ENCODE results near the gene IGFBP5.

The IGFBP5 gene

GRCh38 chr2:216695401-216695821 lies at the start of gene IGFBP5:
Gene IGFBP5 (minus strand): TSS chr2:216695549. CDS start chr2:216694775, 774 bp downstream.
- no peak for DNase-seq

- no peak for DNase-seq
Measured at GRCh38 chr2:216743781-216744180, 48.4 kb upstream of the IGFBP5 start.

- no peak for DNase-seq
Measured at GRCh38 chr2:216742411-216742810, 47.1 kb upstream of the IGFBP5 start.

- DNase-seq = no peak
Measured at GRCh38 chr2:216741223-216741593, 45.9 kb upstream of the IGFBP5 start.

- no peak for DNase-seq
Measured at GRCh38 chr2:216740557-216741222, 45.3 kb upstream of the IGFBP5 start.

DNA sequence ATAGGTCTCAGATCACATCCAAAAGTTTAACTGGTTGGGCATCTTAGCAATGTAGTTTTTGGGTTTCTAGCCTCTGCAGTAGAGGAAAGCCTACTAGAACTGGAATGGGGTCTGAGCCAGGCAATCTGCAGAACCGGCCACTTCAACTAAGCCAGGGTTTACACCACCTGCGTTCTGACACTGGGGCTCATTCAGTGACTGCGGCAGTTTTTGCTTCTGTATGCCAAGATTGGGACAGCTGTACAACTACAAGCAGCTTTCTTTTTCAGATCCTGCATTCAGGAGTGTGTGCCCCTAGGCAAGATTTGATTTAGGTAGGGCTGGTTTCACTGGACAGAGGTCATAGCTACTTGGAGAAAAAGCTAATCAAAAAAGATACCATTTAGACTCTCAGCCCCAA lies 43.7 kb upstream of the IGFBP5 start:
- DNase-seq = no peak

GRCh38 chr2:216737676-216738075 lies 42.3 kb upstream of the IGFBP5 start:
- no peak for DNase-seq

DNA sequence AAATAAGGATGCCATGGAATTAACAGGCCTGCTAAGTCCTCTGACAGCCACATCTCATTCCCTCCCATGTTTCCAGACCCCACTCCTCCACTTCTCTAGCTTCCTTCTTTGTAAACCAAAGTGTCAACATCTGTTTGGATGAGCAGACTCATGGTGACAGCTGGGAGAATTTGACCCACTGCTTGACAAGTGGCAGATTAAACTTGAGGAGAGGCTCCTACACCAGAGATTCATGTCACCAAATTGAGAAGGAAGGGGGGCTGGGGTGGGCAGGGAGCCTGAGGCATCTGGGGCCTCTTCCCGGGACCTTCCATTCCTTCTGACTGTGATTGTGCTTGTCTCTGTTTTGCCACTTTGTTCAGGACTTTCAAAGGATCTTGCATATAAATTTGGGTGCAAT lies 41.0 kb upstream of the IGFBP5 start:
- no peak for DNase-seq

- no peak for DNase-seq
Measured at GRCh38 chr2:216735668-216736067, 40.3 kb upstream of the IGFBP5 start.

DNA sequence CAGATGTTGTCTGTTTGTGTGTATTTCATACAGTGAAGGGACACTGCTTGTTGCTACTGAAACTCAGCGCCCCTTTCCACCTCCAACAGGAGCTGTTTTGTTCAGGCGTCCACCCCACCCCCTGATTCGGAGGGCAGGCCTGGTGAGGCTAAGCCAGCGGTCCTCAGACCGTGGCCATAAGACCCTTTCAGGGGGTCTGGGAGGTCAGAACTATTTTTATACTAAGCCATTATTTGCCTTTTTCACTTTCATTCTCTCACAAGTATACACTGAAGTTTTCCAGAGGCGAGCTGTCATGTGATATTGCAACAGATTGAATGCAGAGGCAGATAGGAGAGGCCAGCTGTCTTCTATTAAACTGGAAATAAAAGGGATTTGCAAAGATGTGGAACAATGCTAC lies 39.7 kb upstream of the IGFBP5 start:
- no peak for DNase-seq

DNA sequence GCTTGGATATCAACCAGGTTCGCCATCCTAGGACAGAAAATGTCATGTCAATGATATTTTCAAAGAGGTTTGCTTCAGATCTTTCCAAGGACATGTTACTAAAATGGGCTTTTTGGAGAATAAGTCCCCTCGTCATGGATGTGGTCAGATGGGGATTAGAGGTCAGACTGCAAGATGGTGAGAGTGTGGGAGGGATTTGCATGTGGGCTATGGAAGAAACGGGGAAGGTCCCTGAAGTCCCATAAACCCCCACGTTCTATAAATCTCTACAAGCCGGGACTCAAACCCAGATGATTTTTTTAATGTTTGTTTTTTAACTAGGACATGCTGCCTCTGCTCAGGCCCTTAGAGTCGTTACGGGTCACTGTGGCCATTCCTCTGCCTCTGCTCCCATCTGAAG lies 37.7 kb upstream of the IGFBP5 start:
- no peak for DNase-seq

DNA sequence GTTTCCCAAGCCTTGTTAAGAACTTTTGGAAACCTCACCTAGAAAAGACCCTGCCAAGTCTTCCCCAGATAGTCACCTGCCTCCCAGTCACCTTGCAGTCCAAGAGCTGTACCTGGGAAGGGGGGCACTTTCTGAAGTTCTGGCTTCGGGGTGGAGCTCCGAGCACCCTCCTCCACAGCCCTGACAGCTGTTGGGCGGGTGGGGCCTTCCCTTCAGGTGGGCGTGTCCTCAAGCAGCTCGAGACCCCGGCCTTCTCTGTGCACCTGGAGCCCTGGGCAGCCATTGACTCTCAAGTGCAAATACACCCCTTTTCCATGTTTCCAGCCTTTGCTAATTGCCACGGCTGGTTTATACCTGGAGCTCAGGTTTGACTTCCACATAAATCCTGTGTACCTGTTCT lies 37.0 kb upstream of the IGFBP5 start:
- no peak for DNase-seq

GRCh38 chr2:216731465-216731864 lies 36.1 kb upstream of the IGFBP5 start:
- DNase-seq = no peak

DNA sequence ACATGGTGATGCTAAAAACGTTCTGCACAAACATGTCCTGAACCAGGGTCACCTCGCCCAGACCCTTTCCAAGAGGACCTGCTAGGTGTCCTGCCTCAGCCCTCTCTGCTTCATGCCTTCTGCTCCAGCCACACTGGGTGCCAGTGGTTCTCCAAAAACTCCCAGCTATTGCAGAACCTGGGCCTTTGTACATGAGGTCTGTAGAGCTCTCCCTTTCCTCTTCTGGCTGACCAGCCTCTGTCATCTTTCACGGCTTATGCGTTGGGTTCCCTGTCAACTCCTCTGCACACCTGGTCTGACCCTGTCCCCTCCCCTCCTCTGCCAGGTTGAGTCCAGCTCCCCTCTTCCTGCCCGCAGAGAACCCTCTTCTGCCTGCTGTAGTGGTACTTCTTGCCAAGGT lies 35.5 kb upstream of the IGFBP5 start:
- DNase-seq = no peak

- DNase-seq = no peak
Measured at GRCh38 chr2:216727346-216728122, 32.2 kb upstream of the IGFBP5 start.

DNA sequence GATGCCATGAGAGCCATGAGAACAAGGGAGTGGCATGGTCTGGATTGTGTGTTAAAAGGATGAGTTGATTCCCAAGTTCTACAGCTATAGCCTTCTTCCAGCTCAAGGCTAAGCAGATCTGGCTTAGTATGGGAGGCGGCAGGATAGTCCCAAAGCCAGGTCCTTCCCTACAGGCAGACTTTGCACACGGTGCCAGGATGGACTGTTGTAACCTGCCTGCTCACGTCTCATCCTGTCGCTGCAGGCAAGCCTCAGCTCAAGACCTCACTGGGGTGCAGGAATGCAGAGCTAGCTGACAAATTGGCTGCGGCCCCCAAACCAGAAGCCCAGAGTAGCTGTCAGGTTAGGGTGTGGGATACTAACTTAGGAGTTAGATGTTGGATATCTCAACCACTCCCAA lies 28.8 kb upstream of the IGFBP5 start:
- DNase-seq = no peak

DNA sequence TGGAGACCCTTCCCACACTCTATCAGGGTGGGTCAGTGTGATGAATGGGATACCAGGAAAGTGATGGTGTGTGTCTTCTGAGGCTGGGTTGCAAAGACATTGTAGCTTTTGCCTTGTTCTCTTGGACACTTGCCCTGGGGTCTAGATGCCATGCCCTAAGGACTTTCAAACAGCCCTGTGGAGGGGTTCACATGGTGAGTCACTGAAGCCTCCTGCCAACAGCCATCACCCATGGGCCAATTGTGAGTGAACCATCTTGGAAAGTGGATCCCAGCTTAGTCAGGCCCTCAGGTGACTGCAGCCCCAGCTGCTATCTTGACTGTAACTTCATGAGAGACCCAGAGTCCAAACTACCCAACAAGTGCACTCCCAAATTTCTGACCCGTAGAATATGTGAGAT lies 25.8 kb upstream of the IGFBP5 start:
- no peak for DNase-seq

- no peak for DNase-seq
Measured at GRCh38 chr2:216720722-216721121, 25.4 kb upstream of the IGFBP5 start.

GRCh38 chr2:216717907-216718615 lies 22.7 kb upstream of the IGFBP5 start:
- DNase-seq = no peak

GRCh38 chr2:216717491-216717901 lies 22.1 kb upstream of the IGFBP5 start:
- DNase-seq = no peak

- DNase-seq = no peak
Measured at GRCh38 chr2:216716109-216716508, 20.8 kb upstream of the IGFBP5 start.

- DNase-seq = no peak
Measured at GRCh38 chr2:216715402-216715974, 20.1 kb upstream of the IGFBP5 start.

DNA sequence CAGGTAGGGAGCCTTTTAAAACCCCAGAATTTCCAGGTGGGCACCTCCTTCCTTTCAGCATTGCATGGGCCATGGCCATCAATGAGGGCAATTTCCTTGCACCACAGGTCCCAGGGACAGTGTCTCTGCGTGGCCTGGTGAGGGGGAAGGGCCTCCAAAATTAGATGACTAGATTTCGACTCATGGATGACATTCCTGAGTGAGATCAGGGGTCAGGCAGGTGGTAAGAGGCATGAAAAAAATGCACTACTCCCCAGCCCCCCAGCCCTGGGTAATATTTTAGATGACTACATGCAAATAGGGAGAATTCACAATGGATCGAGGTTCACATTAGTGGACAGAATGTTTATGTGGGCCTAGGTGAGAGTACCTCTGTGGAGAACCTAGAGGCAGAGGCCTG lies 19.0 kb upstream of the IGFBP5 start:
- no peak for DNase-seq
